H9 (cell line): ENCODE results near the gene PPP1R18. TPM values are rescaled to one million over a fixed set of nuclear protein-coding genes. Genes with fewer than 3 reads are reported as not detected.
A peak's percentile ranks its signal among the peaks of the same experiment; 100 is the strongest.

Source experiments
- DNase-seq: peaks from one replicate; pipeline ENCODE4 v3.0.0-alpha.2; 2017
- H2AFZ ChIP-seq: one replicate; pipeline ENCODE4 v1.6.1; 2013; ENCODE audit warnings: mild to moderate bottlenecking, low read length, control low read depth, moderate library complexity
- H2AK5ac ChIP-seq: 2 replicates; pipeline ENCODE4 v1.6.1; 2013; ENCODE audit warnings: low read length, control low read depth, mixed read lengths; ENCODE audit not compliant: insufficient read length
- H2BK120ac ChIP-seq: one replicate; pipeline ENCODE4 v1.6.1; 2013; ENCODE audit warnings: low read depth, mild to moderate bottlenecking, low read length, control low read depth, inconsistent platforms; ENCODE audit not compliant: poor library complexity, severe bottlenecking
- H2BK12ac ChIP-seq: 2 replicates; pipeline ENCODE4 v1.6.1; 2013; ENCODE audit warnings: low read length, control low read depth, mixed read lengths, low read depth; ENCODE audit not compliant: insufficient read length
- H2BK15ac ChIP-seq: 2 replicates; pipeline ENCODE4 v1.6.1; 2013; ENCODE audit warnings: low read depth, low read length, control low read depth
- H2BK20ac ChIP-seq: one replicate; pipeline ENCODE4 v1.6.1; 2013; ENCODE audit warnings: low read depth, mild to moderate bottlenecking, low read length, control low read depth, inconsistent platforms; ENCODE audit not compliant: poor library complexity, severe bottlenecking
- H2BK5ac ChIP-seq: 2 replicates; pipeline ENCODE4 v1.6.1; 2013; ENCODE audit warnings: low read length, control low read depth, mixed read lengths; ENCODE audit not compliant: insufficient read length
- H3K14ac ChIP-seq: 2 replicates; pipeline ENCODE4 v1.6.1; 2013; ENCODE audit warnings: low read length, control low read depth; ENCODE audit not compliant: insufficient read depth
- H3K18ac ChIP-seq: 2 replicates; pipeline ENCODE4 v1.6.1; 2013; ENCODE audit warnings: low read depth, mild to moderate bottlenecking, mixed read lengths, low read length, control low read depth; ENCODE audit not compliant: insufficient read length
- H3K23ac ChIP-seq: 2 replicates; pipeline ENCODE4 v1.6.1; 2013; ENCODE audit warnings: low read length, control low read depth, mixed read lengths, low read depth; ENCODE audit not compliant: insufficient read length
- H3K23me2 ChIP-seq: 2 replicates; pipeline ENCODE4 v1.6.1; 2013; ENCODE audit warnings: low read depth, mild to moderate bottlenecking, mixed read lengths, low read length, control low read depth; ENCODE audit not compliant: insufficient read length, poor library complexity, severe bottlenecking
- H3K27ac ChIP-seq: 2 replicates; pipeline ENCODE4 v1.5.1; 2013; ENCODE audit warnings: low read length, control low read depth, mixed read lengths, low read depth; ENCODE audit not compliant: insufficient read length
- H3K27me3 ChIP-seq: 2 replicates; pipeline ENCODE4 v1.6.1; 2013; ENCODE audit warnings: low read length, control low read depth, inconsistent platforms; ENCODE audit not compliant: insufficient read depth
- H3K4ac ChIP-seq: 2 replicates; pipeline ENCODE4 v1.6.1; 2013; ENCODE audit warnings: low read depth, mild to moderate bottlenecking, control low read depth, inconsistent platforms, low read length, moderate library complexity
- H3K4me1 ChIP-seq: 2 replicates; pipeline ENCODE4 v1.6.1; 2013; ENCODE audit warnings: low read length, control low read depth, inconsistent platforms; ENCODE audit not compliant: insufficient read depth
- H3K4me2 ChIP-seq: 2 replicates; pipeline ENCODE4 v1.6.1; 2013; ENCODE audit warnings: low read length, control low read depth, mixed read lengths; ENCODE audit not compliant: insufficient read length, insufficient read depth
- H3K56ac ChIP-seq: 2 replicates; pipeline ENCODE4 v1.6.1; 2013; ENCODE audit warnings: low read depth, mild to moderate bottlenecking, mixed read lengths, low read length, control low read depth; ENCODE audit not compliant: insufficient read length
- H3K79me1 ChIP-seq: 2 replicates; pipeline ENCODE4 v1.6.1; 2013; ENCODE audit warnings: low read depth, mild to moderate bottlenecking, moderate library complexity, low read length, control low read depth, inconsistent platforms; ENCODE audit not compliant: insufficient read depth, poor library complexity, severe bottlenecking
- H3K79me2 ChIP-seq: 2 replicates; pipeline ENCODE4 v1.6.1; 2013; ENCODE audit warnings: low read length, control low read depth, inconsistent platforms; ENCODE audit not compliant: insufficient read depth
- H3K9ac ChIP-seq: 2 replicates; pipeline ENCODE4 v1.6.1; 2013; ENCODE audit warnings: low read length, control low read depth, mixed read lengths; ENCODE audit not compliant: insufficient read length; ENCODE audit errors: extremely low read depth
- H3K9me3 ChIP-seq: one replicate; pipeline ENCODE4 v1.6.1; 2013; ENCODE audit warnings: low read depth, low read length, inconsistent platforms; ENCODE audit not compliant: control insufficient read depth
- H3T11ph ChIP-seq: one replicate; pipeline ENCODE4 v1.6.1; 2013; ENCODE audit warnings: mild to moderate bottlenecking, low read length, control low read depth, inconsistent platforms
- H4K20me1 ChIP-seq: one replicate; pipeline ENCODE4 v1.6.1; 2013; ENCODE audit not compliant: control insufficient read depth, insufficient read length, insufficient read depth
- H4K5ac ChIP-seq: 2 replicates; pipeline ENCODE4 v1.6.1; 2013; ENCODE audit warnings: low read depth, mild to moderate bottlenecking, mixed read lengths, low read length, control low read depth; ENCODE audit not compliant: insufficient read length
- H4K8ac ChIP-seq: replicated peaks from 2 replicates; pipeline ENCODE4 v1.6.1; 2013; ENCODE audit warnings: low read length, control low read depth, mixed read lengths, low read depth; ENCODE audit not compliant: insufficient read length
- H4K91ac ChIP-seq: 2 replicates; pipeline ENCODE4 v1.6.1; 2013; ENCODE audit warnings: low read depth, mild to moderate bottlenecking, moderate library complexity, mixed read lengths, low read length, control low read depth; ENCODE audit not compliant: insufficient read length
- H3K27ac Mint-ChIP-seq, 3 experiments: 2 replicates in 2 of 3; 3 replicates in 1 of 3; pipeline ENCODE4 v1.8.0; 2020 to 2021; ENCODE audit warnings: mixed read lengths in 3 of 3, mild to moderate bottlenecking in 1 of 3, moderate library complexity in 1 of 3
- H3K27me3 Mint-ChIP-seq: 2 replicates; pipeline ENCODE4 v1.8.0; 2021; ENCODE audit warnings: low read depth, mild to moderate bottlenecking, moderate library complexity, mixed read lengths
- H3K36me3 Mint-ChIP-seq, 3 experiments: 2 replicates in 2 of 3; 3 replicates in 1 of 3; pipeline ENCODE4 v1.8.0; 2020 to 2021; ENCODE audit warnings: low read depth in 3 of 3, mixed read lengths in 3 of 3; ENCODE audit not compliant: insufficient read depth in 1 of 3
- H3K4me1 Mint-ChIP-seq, 2 experiments: 2 replicates each; pipeline ENCODE4 v1.8.0; 2020; ENCODE audit warnings: mixed read lengths in 2 of 2
- H3K4me3 Mint-ChIP-seq, 2 experiments: 2 replicates in 1 of 2; 3 replicates in 1 of 2; pipeline ENCODE4 v1.8.0; 2020 to 2021; ENCODE audit warnings: mild to moderate bottlenecking in 2 of 2, mixed read lengths in 2 of 2, moderate library complexity in 1 of 2
- H3K9me3 Mint-ChIP-seq, 2 experiments: 2 replicates in 1 of 2; 3 replicates in 1 of 2; pipeline ENCODE4 v1.8.0; 2020; ENCODE audit warnings: mild to moderate bottlenecking in 2 of 2, mixed read lengths in 2 of 2, moderate library complexity in 1 of 2
- CTCF ChIP-seq: fragments of 200-600 bp; sonication (generic); conservative IDR thresholded peaks from 3 replicates; pipeline ENCODE4 v1.8.0; 2021; ENCODE audit warnings: antibody characterized with exemption, mild to moderate bottlenecking
- WGBS: extraction: QIAGEN DNeasy Blood & Tissue Kit; methylation state at CpG from one replicate; pipeline ENCODE4 v1.1.7; 2013; ENCODE audit warnings: missing lambda C conversion rate, low lambda C conversion rate, mixed read lengths; ENCODE audit not compliant: insufficient read length; ENCODE audit errors: extremely low coverage; 5-methylcytosine and 5-hydroxymethylcytosine counted together
- total RNA-seq: library from RNA; stranded (reverse); gene quantifications from 2 replicates; pipeline ENCODE4 v1.2.1, GENCODE V29; 2021

Gene PPP1R18
- total RNA-seq, 1 experiment from 2014 or later = 28.0 TPM

DNA sequence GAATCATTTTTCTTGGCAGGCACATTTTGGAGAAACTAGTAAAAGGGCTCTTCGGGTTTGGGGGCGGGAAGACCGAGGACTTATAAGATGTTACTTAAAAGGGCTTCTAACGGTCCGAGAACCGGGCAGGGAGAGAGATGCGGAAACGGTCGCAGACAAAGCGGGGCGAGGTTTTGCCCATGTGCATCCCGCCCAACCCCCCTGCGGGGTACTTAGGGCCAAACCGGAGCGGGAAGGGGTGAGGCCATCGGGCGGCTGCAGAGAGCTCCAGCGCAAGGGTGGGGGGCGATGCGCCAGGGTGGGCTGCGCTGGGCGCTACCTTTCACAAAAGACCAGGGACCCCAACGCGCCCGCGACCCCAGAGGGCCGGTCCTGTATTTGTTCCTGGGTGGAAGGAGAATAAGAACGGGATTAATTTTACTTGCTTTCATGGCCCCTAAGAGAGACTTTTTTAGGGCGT, 34.3 kb upstream of the PPP1R18 start:
- peak overlapping the region; percentile 64; the same call in 1 of the 2 replicates for H3K14ac ChIP-seq
- TF ChIP-seq CTCF = no peak
- peak overlapping the region; percentile 74 for H2BK120ac ChIP-seq
- H3K79me1 ChIP-seq = no peaks in the 10 kb centered on the region
- H2BK15ac ChIP-seq = no peak overlapping the region
- H4K91ac ChIP-seq = no peak overlapping the region
- no peak overlapping the region for H3K23ac ChIP-seq
- Mint-ChIP-seq H3K27me3 (peaks cover 5% of the 10 kb centered on the region; the same call in 1 of the 2 replicates), H3K27ac (peak overlapping the region; percentile 99 to 100 (median 99)), H3K4me3 (peak overlapping the region; percentile 93 to 98), H3K36me3 (peaks cover 45 to 56% (median 54%) of the 10 kb centered on the region in 3 experiments), H3K4me1 (peaks cover 39 to 55% of the 10 kb centered on the region in 2 experiments), H3K9me3 (peaks cover 6 to 7% of the 10 kb centered on the region in 2 experiments; a peak in 4 of 5 replicates)
- no peaks in the 10 kb centered on the region for H3K27me3 ChIP-seq
- no peak overlapping the region for H3K56ac ChIP-seq
- H4K5ac ChIP-seq = no peak overlapping the region
- no peak overlapping the region for H2AK5ac ChIP-seq
- peak overlapping the region; percentile 78; the same call in 1 of the 2 replicates for H3K4ac ChIP-seq
- no peak overlapping the region for H2BK5ac ChIP-seq
- no peaks in the 10 kb centered on the region for H4K20me1 ChIP-seq
- peak overlapping the region; percentile 66 for H3K27ac ChIP-seq
- peaks cover 15% of the 10 kb centered on the region for H3K23me2 ChIP-seq
- H2AFZ ChIP-seq = no peak overlapping the region
- peak overlapping the region; percentile 99 for H3K9ac ChIP-seq
- H3K4me1 ChIP-seq = no peaks in the 10 kb centered on the region
- H3K4me2 ChIP-seq = peak overlapping the region; percentile 18
- H2BK12ac ChIP-seq = no peak overlapping the region
- H3K18ac ChIP-seq = peak overlapping the region; percentile 69
- H3K79me2 ChIP-seq = peaks cover 11% of the 10 kb centered on the region; the same call in 1 of the 2 replicates
- H3T11ph ChIP-seq = peak overlapping the region; percentile 86
- H3K9me3 ChIP-seq = no peaks in the 10 kb centered on the region
- no peak overlapping the region for H4K8ac ChIP-seq
- peak; percentile 59 for DNase-seq
- H2BK20ac ChIP-seq = no peak overlapping the region
- no CpG with 5 or more reads among the region's 29 CpGs for WGBS
